ENCODE data around the gene TRAF3.

TRAF3 gene

GRCh38 chr14:102911991-102912761 is 134.9 kb downstream of the TRAF3 start (continued):
- TF ChIP-seq CSDC2 (CRISPR knock-in tag; IDR thresholded peaks at IDR 0.05), result no peak

- TF ChIP-seq TOX (CRISPR knock-in tag; IDR thresholded peaks at IDR 0.05; ENCODE audit: borderline replicate concordance) (no peak), SNAI2 (CRISPR knock-in tag; IDR thresholded peaks at IDR 0.05) (no peak), ZFP30 (CRISPR knock-in tag; IDR thresholded peaks at IDR 0.05) (no peak), TCF4 (CRISPR knock-in tag; IDR thresholded peaks at IDR 0.05; ENCODE audit: borderline replicate concordance) (no peak), ARNTL (CRISPR knock-in tag; IDR thresholded peaks at IDR 0.05; ENCODE audit: borderline replicate concordance, low read depth) (no peak), PATZ1 (CRISPR knock-in tag; IDR thresholded peaks at IDR 0.05; ENCODE audit: borderline replicate concordance) (no peak), PPARA (CRISPR knock-in tag; IDR thresholded peaks at IDR 0.05; ENCODE audit: borderline replicate concordance) (no peak), ZNF565 (CRISPR knock-in tag; conservative IDR thresholded peaks at IDR 0.05; ENCODE audit: low read depth) (no peak), ZNF70 (CRISPR knock-in tag; IDR thresholded peaks at IDR 0.05) (no peak), CSDC2 (CRISPR knock-in tag; IDR thresholded peaks at IDR 0.05) (no peak), POU6F1 (CRISPR knock-in tag; IDR thresholded peaks at IDR 0.05; ENCODE audit: borderline replicate concordance, low read depth) (no peak), ISL1 (CRISPR knock-in tag; IDR thresholded peaks at IDR 0.05) (no peak), BACH2 (CRISPR knock-in tag; IDR thresholded peaks at IDR 0.05; ENCODE audit: borderline replicate concordance) (no peak), TSHZ2 (CRISPR knock-in tag; IDR thresholded peaks at IDR 0.05) (no peak), ZFP3 (CRISPR knock-in tag; IDR thresholded peaks at IDR 0.05) (no peak), CREB5 (CRISPR knock-in tag; IDR thresholded peaks at IDR 0.05; ENCODE audit: low read depth) (no peak)
- no peak for ATAC-seq
Observed at GRCh38 chr14:102913341-102914211, 136.3 kb downstream of the TRAF3 start.

- TF ChIP-seq SNAI2 (CRISPR knock-in tag; IDR thresholded peaks at IDR 0.05) (no peak), TCF4 (CRISPR knock-in tag; IDR thresholded peaks at IDR 0.05; ENCODE audit: borderline replicate concordance) (no peak)
- ATAC-seq, result no peak
Observed at GRCh38 chr14:102914474-102915291, 137.4 kb downstream of the TRAF3 start.

All from SK-N-SH treated with all-trans-retinoic acid at 6 μM for 48 hours (cell line).